H1 (cell line): Measurements from ENCODE around the gene IKZF3. TPM values are rescaled to one million over a fixed set of nuclear protein-coding genes. Genes with fewer than 3 reads are reported as not detected.

ENCODE experiments used
- BRCA1 ChIP-seq: IDR thresholded peaks from 2 replicates; pipeline ENCODE4 v1.6.1; 2012; ENCODE audit warnings: low read depth, low read length, improper control_type of control experiment
- CBX8 ChIP-seq: fragments of 300-800, 300-1000 bp; sonication (generic); IDR thresholded peaks from 2 replicates; pipeline ENCODE4 v1.7.1; 2016; ENCODE audit warnings: low read depth, low read length, borderline replicate concordance
- CEBPB ChIP-seq: IDR thresholded peaks from 2 replicates; pipeline ENCODE4 v1.6.1; 2012; ENCODE audit warnings: low read depth, low read length
- CTBP2 ChIP-seq: IDR thresholded peaks from 2 replicates; pipeline ENCODE4 v1.7.0; 2011; ENCODE audit warnings: borderline replicate concordance, mild to moderate bottlenecking, moderate library complexity, mixed read lengths, low read length; ENCODE audit not compliant: insufficient read depth, insufficient read length
- HDAC6 ChIP-seq: IDR thresholded peaks from one replicate; pipeline ENCODE4 v1.7.1; 2012; ENCODE audit warnings: low read depth, mild to moderate bottlenecking, inconsistent platforms, low read length, moderate library complexity
- SAP30 ChIP-seq: fragments of 300-600 bp; sonication (generic); IDR thresholded peaks from 2 replicates; pipeline ENCODE4 v1.7.1; 2012; ENCODE audit warnings: low read length, moderate library complexity, mild to moderate bottlenecking, inconsistent platforms; ENCODE audit not compliant: insufficient read depth, insufficient replicate concordance
- SIN3A ChIP-seq, 2 experiments: IDR thresholded peaks in 1 of 2; conservative IDR thresholded peaks in 1 of 2; 2 replicates each; pipeline ENCODE4 v1.6.1; 2011 to 2012; ENCODE audit warnings: low read length in 2 of 2, improper control_type of control experiment in 1 of 2, low read depth in 1 of 2, mild to moderate bottlenecking in 1 of 2
- SRF ChIP-seq: IDR thresholded peaks from 2 replicates; pipeline ENCODE4 v1.6.1; 2011; ENCODE audit warnings: mild to moderate bottlenecking, low read depth, low read length, moderate library complexity
- TAF1 ChIP-seq: IDR thresholded peaks from 2 replicates; pipeline ENCODE4 v1.6.1; 2011; ENCODE audit warnings: mild to moderate bottlenecking, low read depth, low read length
- polyA plus RNA-seq, 7 experiments: library from polyadenylated mRNA; depleted of rRNA in 3 of 7; stranded (reverse) in 5 of 7; unstranded in 2 of 7; fragments of >200 nt in 5 of 7; fragments of 200-250 nt in 2 of 7; gene quantifications; 1 replicate in 5 of 7; 2 replicates in 1 of 7; 4 replicates in 1 of 7; pipeline versions ENCODE4 v1.2.1 to v1.2.3, GENCODE V29; 2011 to 2013; ENCODE audit warnings: missing spikeins in 2 of 7, mixed read lengths in 2 of 7
- total RNA-seq: library from RNA; stranded (reverse); fragmentation: NEBNext Ultra II Directional; extraction: Animal tissue kit (Norgen Biotek cat#: 25700); gene quantifications from 2 replicates; pipeline ENCODE4 v1.2.1, GENCODE V29; 2021
- TF ChIP-seq, protein P1 (sequence below), 3 experiments: IDR thresholded peaks; 1 replicate in 2 of 3; 2 replicates in 1 of 3; pipeline versions ENCODE4 v1.5.1 to v1.6.1; 2011; ENCODE audit warnings: low read length in 3 of 3, mild to moderate bottlenecking in 3 of 3, inconsistent platforms in 2 of 3, low read depth in 1 of 3, moderate library complexity in 1 of 3; ENCODE audit not compliant: insufficient read depth in 1 of 3; ENCODE audit errors: control extremely low read depth in 1 of 3

The IKZF3 gene
- total and polyA plus RNA-seq, 2 of the 8 experiments (the other 6 are each of a cell fraction or from before 2014, with no cell fraction given) = 0.23 to 0.56 TPM

DNA sequence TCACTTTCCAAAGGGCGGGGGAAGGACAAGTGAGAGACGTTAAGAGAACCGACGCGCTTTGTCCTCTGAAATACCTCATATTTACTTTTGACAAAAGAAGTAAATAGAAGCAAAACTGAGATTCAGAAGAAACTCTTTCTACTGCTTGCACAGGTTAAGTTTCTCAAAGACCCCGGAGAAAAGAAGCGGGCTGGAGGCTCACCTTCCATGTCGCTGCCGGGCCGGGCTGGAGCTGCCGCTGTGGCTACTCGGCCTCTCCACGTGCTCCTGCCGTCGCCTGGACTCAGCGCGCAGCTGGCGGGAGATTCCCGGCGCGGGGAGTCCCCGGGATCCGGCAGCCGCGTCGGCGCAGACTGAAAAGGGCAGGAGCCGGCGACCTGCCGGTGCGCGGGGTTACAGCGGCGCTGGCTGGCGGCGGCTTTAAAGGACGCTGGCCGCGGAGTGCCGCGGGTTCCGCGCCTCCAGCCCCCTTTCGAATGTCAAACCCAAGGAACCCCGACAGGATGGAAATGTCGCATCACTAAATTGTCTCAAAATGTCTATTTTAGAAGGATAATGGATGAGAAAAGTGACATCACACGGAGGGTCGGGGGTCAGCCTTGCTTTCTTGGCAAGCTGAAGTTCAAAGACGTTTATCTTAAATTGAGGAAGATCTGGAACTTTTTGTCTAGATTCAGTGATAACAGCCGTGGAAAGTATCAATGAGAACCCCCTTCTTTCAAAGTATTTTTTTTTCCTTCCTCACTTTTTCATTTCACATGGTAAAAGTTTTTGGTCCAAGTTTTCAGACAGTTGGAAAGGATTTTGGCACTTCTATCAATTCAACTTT, at the start of gene IKZF3 (continued):
- no peak for TF ChIP-seq CEBPB
- TF ChIP-seq SIN3A (conservative IDR thresholded peaks at IDR 0.05 in 1 of 2, IDR thresholded peaks at IDR 0.05 in 1 of 2; ENCODE audit: low read depth in 1 of 2, low read length in 2 of 2) = peak in 1 of 2 experiments; percentile 80; a peak in 2 of 4 replicates
- no peak for TF ChIP-seq SRF
- no peak for TF ChIP-seq HDAC6
- 0 out of 2 replicates have a peak, but pooled peaks have one; percentile 8 for TF ChIP-seq BRCA1
- TF ChIP-seq, protein P1, sequence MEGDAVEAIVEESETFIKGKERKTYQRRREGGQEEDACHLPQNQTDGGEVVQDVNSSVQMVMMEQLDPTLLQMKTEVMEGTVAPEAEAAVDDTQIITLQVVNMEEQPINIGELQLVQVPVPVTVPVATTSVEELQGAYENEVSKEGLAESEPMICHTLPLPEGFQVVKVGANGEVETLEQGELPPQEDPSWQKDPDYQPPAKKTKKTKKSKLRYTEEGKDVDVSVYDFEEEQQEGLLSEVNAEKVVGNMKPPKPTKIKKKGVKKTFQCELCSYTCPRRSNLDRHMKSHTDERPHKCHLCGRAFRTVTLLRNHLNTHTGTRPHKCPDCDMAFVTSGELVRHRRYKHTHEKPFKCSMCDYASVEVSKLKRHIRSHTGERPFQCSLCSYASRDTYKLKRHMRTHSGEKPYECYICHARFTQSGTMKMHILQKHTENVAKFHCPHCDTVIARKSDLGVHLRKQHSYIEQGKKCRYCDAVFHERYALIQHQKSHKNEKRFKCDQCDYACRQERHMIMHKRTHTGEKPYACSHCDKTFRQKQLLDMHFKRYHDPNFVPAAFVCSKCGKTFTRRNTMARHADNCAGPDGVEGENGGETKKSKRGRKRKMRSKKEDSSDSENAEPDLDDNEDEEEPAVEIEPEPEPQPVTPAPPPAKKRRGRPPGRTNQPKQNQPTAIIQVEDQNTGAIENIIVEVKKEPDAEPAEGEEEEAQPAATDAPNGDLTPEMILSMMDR (IDR thresholded peaks at IDR 0.05; ENCODE audit: control extremely low read depth in 1 of 3, insufficient read depth in 1 of 3, low read depth in 1 of 3, low read length in 3 of 3) = peak; percentile 16 to 65 (median 38)
- peak; percentile 74 for TF ChIP-seq CTBP2
- no peak for TF ChIP-seq SAP30
- TF ChIP-seq TAF1 = peak; percentile 33; the same call in 1 of the 2 replicates
- no peak for TF ChIP-seq CBX8
- TF ChIP-seq, all 59 proteins: peak for 30
